Upper lobe of left lung (tissue), 4 donors: ENCODE results near the gene SHCBP1L.

Experiments
- CTCF ChIP-seq, 6 experiments: fragments of 450-650 bp in 4 of 6; fragments of 200-600 bp in 2 of 6; sonication (generic) in 2 of 6; IDR thresholded peaks; one replicate each; pipeline ENCODE4 v1.5.1; 2016 to 2019; ENCODE audit warnings: antibody characterized with exemption in 6 of 6
- EP300 ChIP-seq, 4 donors: sonication (generic); formaldehyde crosslinking; IDR thresholded peaks; one replicate each; pipeline ENCODE4 v1.5.1; 2017; ENCODE audit warnings: antibody characterized with exemption in 4 of 4, control low read depth in 2 of 4
- POLR2A ChIP-seq, 4 donors: fragments of 450-650 bp; IDR thresholded peaks; one replicate each; pipeline ENCODE4 v1.5.1; 2016 to 2017; ENCODE audit warnings: antibody characterized with exemption in 4 of 4, mild to moderate bottlenecking in 2 of 4
- POLR2AphosphoS5 ChIP-seq, 2 donors: sonication (generic); formaldehyde crosslinking; IDR thresholded peaks; one replicate each; pipeline ENCODE4 v1.5.1; 2017; ENCODE audit warnings: antibody characterized with exemption in 2 of 2

GRCh38 chr1:182885591-182885990 is 67.4 kb downstream of the SHCBP1L start:
- TF ChIP-seq POLR2A (IDR thresholded peaks at IDR 0.05) (no peak), CTCF (IDR thresholded peaks at IDR 0.05) (no peak), POLR2AphosphoS5 (IDR thresholded peaks at IDR 0.05) (no peak), EP300 (IDR thresholded peaks at IDR 0.05) (no peak)
